Mesenchymal stem cell (in vitro differentiated cells and primary cell): Measurements from ENCODE around the gene MICAL2.

Experiments
- DNase-seq: peaks from one replicate; pipeline ENCODE4 v3.0.0-alpha.2; 2013
- H2AFZ ChIP-seq: one replicate; pipeline ENCODE4 v1.6.1; 2013; ENCODE audit warnings: low read depth, mild to moderate bottlenecking, control low read depth, inconsistent platforms, low read length, moderate library complexity
- H2AK5ac ChIP-seq: 2 replicates; pipeline ENCODE4 v1.6.1; 2013; ENCODE audit warnings: low read length, moderate library complexity, mild to moderate bottlenecking, inconsistent platforms; ENCODE audit not compliant: severe bottlenecking
- H2BK120ac ChIP-seq: one replicate; pipeline ENCODE4 v1.6.1; 2013; ENCODE audit warnings: low read depth, mild to moderate bottlenecking, inconsistent platforms, low read length, moderate library complexity
- H2BK12ac ChIP-seq, 2 experiments: one replicate each; pipeline ENCODE4 v1.6.1; 2013; ENCODE audit warnings: inconsistent platforms in 2 of 2, low read length in 2 of 2, mild to moderate bottlenecking in 2 of 2, moderate library complexity in 2 of 2, control low read depth in 1 of 2
- H2BK15ac ChIP-seq: one replicate; pipeline ENCODE4 v1.6.1; 2013; ENCODE audit warnings: mild to moderate bottlenecking, low read depth, inconsistent platforms; ENCODE audit not compliant: poor library complexity, severe bottlenecking
- H2BK5ac ChIP-seq: 2 replicates; pipeline ENCODE4 v1.6.1; 2013; ENCODE audit warnings: low read depth, mild to moderate bottlenecking, low read length, control low read depth, inconsistent platforms; ENCODE audit not compliant: poor library complexity, severe bottlenecking
- H3K14ac ChIP-seq, 2 experiments: one replicate each; pipeline ENCODE4 v1.6.1; 2013; ENCODE audit warnings: inconsistent platforms in 2 of 2, low read length in 2 of 2, control low read depth in 1 of 2, mild to moderate bottlenecking in 1 of 2, moderate library complexity in 1 of 2
- H3K18ac ChIP-seq, 2 experiments: one replicate each; pipeline ENCODE4 v1.6.1; 2013; ENCODE audit warnings: inconsistent platforms in 2 of 2, low read length in 2 of 2, control low read depth in 1 of 2, low read depth in 1 of 2, mild to moderate bottlenecking in 1 of 2
- H3K23ac ChIP-seq, 2 experiments: one replicate each; pipeline ENCODE4 v1.6.1; 2013; ENCODE audit warnings: inconsistent platforms in 2 of 2, low read length in 2 of 2, mild to moderate bottlenecking in 2 of 2, moderate library complexity in 2 of 2, control low read depth in 1 of 2
- H3K27ac ChIP-seq: 2 replicates; pipeline ENCODE4 v1.5.1; 2013; ENCODE audit warnings: mild to moderate bottlenecking, moderate library complexity, low read length, control low read depth, inconsistent platforms; ENCODE audit not compliant: poor library complexity, severe bottlenecking
- H3K27me3 ChIP-seq, 2 experiments: 2 replicates each; pipeline versions ENCODE4 v1.6.1 to v1.7.0; 2013; ENCODE audit warnings: low read length in 2 of 2, mild to moderate bottlenecking in 2 of 2, moderate library complexity in 2 of 2, control low read depth in 1 of 2, inconsistent platforms in 1 of 2; ENCODE audit not compliant: control insufficient read depth in 1 of 2, insufficient read depth in 1 of 2
- H3K36me3 ChIP-seq, 2 experiments: 2 replicates each; pipeline versions ENCODE4 v1.6.1 to v1.7.0; 2013; ENCODE audit warnings: low read length in 2 of 2, control low read depth in 1 of 2, inconsistent platforms in 1 of 2, low read depth in 1 of 2, mild to moderate bottlenecking in 1 of 2; ENCODE audit not compliant: insufficient read depth in 2 of 2, control insufficient read depth in 1 of 2
- H3K4ac ChIP-seq, 2 experiments: one replicate each; pipeline ENCODE4 v1.6.1; 2013; ENCODE audit warnings: inconsistent platforms in 2 of 2, low read length in 2 of 2, mild to moderate bottlenecking in 2 of 2, moderate library complexity in 2 of 2, control low read depth in 1 of 2, low read depth in 1 of 2
- H3K4me1 ChIP-seq: 2 replicates; pipeline ENCODE4 v1.6.1; 2013; ENCODE audit warnings: low read depth, low read length, control low read depth; ENCODE audit not compliant: control insufficient read depth, insufficient read depth
- H3K4me2 ChIP-seq: 2 replicates; pipeline ENCODE4 v1.6.1; 2013; ENCODE audit warnings: low read length, mild to moderate bottlenecking, inconsistent platforms; ENCODE audit not compliant: poor library complexity, severe bottlenecking
- H3K4me3 ChIP-seq, 2 experiments: 2 replicates each; pipeline versions ENCODE4 v1.5.1 to v1.7.0; 2013; ENCODE audit warnings: low read length in 2 of 2, mild to moderate bottlenecking in 2 of 2, control low read depth in 1 of 2, low read depth in 1 of 2; ENCODE audit not compliant: insufficient read depth in 1 of 2
- H3K79me1 ChIP-seq: replicated peaks from 2 replicates; pipeline ENCODE4 v1.6.1; 2013; ENCODE audit warnings: mild to moderate bottlenecking, control low read depth, low read length, inconsistent platforms; ENCODE audit not compliant: poor library complexity, severe bottlenecking
- H3K9ac ChIP-seq: 2 replicates; pipeline ENCODE4 v1.7.0; 2013; ENCODE audit warnings: mild to moderate bottlenecking, low read length, moderate library complexity
- H3K9me3 ChIP-seq: 2 replicates; pipeline ENCODE4 v1.7.0; 2013; ENCODE audit warnings: mild to moderate bottlenecking, low read length; ENCODE audit not compliant: control insufficient read depth
- H4K8ac ChIP-seq: one replicate; pipeline ENCODE4 v1.6.1; 2013; ENCODE audit warnings: inconsistent platforms, mild to moderate bottlenecking, low read length, moderate library complexity
- H4K91ac ChIP-seq: one replicate; pipeline ENCODE4 v1.6.1; 2013; ENCODE audit warnings: mild to moderate bottlenecking, low read length, inconsistent platforms
- WGBS: methylation state at CpG from one replicate; pipeline ENCODE4 v1.1.7; 2013; ENCODE audit warnings: mixed read lengths; 5-methylcytosine and 5-hydroxymethylcytosine counted together

The MICAL2 gene

DNA sequence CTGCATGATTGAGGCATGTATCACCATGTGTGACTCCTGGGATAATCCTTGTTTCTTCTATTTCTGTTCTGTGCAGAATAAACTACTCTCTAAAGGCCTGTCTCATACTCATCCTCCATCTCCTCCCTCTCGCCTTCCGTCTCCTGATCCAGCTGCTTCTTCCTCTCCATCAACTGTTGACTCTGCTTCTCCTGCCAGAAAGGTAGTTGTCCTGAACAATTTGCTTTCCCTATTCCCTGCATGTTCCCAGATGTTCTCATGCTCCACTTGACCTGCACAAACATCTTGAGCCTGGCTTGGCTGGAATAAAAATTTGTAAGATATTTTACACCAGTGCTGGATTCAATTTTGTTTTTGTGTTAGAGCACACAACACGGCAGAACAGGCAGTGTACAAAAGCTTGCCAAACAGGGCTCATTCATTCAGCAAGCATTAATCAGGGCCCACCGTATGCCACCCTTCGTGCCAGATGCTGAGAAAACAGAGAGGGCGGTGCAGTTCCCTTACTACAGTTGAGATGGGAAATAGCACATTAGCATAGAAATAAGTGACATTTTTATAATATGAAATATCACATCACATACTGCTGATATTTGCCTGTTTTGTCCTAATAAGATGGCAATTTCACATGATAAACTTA lies 133.6 kb downstream of the MICAL2 start:
- H4K91ac ChIP-seq: no peak overlapping the region
- no peak overlapping the region for H3K9ac ChIP-seq
- no peak overlapping the region for H3K23ac ChIP-seq
- H3K4me3 ChIP-seq: no peak overlapping the region
- no peak overlapping the region for H4K8ac ChIP-seq
- H3K27me3 ChIP-seq: no peaks in the 10 kb centered on the region
- no peak for DNase-seq
- H2AFZ ChIP-seq: no peak overlapping the region
- no peak overlapping the region for H3K4ac ChIP-seq
- H2BK12ac ChIP-seq: no peak overlapping the region
- 75% methylated on average over 5 of the region's 6 CpGs for WGBS
- peaks cover 20% of the 10 kb centered on the region for H3K79me1 ChIP-seq
- H2BK15ac ChIP-seq: no peak overlapping the region
- H3K4me1 ChIP-seq: peaks cover 10% of the 10 kb centered on the region
- no peak overlapping the region for H2BK5ac ChIP-seq
- no peak overlapping the region for H3K27ac ChIP-seq
- no peak overlapping the region for H2BK120ac ChIP-seq
- no peak overlapping the region for H2AK5ac ChIP-seq
- H3K36me3 ChIP-seq: peaks cover 31 to 65% of the 10 kb centered on the region in 2 experiments
- no peaks in the 10 kb centered on the region for H3K9me3 ChIP-seq
- H3K4me2 ChIP-seq: no peak overlapping the region
- no peak overlapping the region for H3K14ac ChIP-seq
- no peak overlapping the region for H3K18ac ChIP-seq

DNA sequence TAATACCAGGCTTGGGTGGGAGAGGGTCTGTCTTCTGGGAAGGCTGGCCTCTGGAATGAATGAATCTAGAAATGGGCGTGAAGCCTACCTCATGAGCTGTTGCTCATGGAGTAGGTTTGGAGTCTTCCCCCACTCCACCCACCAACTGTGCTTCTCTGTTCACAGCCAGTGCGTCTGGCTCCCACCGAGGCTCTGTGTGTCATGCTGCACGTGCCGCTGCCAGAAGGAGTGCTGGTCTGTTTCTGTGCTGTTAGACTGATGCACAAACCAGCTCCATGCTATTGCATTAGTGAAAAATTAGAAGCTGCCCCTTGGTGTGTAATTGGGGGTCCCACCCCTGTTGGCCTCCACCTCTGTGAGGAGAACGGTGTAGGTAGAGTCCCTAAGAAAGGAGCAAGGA lies 134.7 kb downstream of the MICAL2 start:
- Histone ChIP-seq H3K23ac (no peak overlapping the region), H2BK12ac (no peak overlapping the region), H3K79me1 (peaks cover 17% of the 10 kb centered on the region), H3K4me2 (no peak overlapping the region), H3K27ac (no peak overlapping the region), H3K9ac (no peak overlapping the region), H2BK15ac (no peak overlapping the region), H3K4me3 (no peak overlapping the region), H2BK5ac (no peak overlapping the region), H3K27me3 (no peaks in the 10 kb centered on the region), H2AFZ (no peak overlapping the region), H4K8ac (no peak overlapping the region), H3K14ac (no peak overlapping the region), H2BK120ac (no peak overlapping the region), H4K91ac (no peak overlapping the region), H3K4ac (no peak overlapping the region), H3K9me3 (no peaks in the 10 kb centered on the region), H3K36me3 (peaks cover 32 to 66% of the 10 kb centered on the region in 2 experiments), H3K4me1 (peaks cover 12% of the 10 kb centered on the region), H3K18ac (no peak overlapping the region), H2AK5ac (no peak overlapping the region)
- WGBS: 95% methylated on average over 6 of the region's 6 CpGs
- no peak for DNase-seq

DNA sequence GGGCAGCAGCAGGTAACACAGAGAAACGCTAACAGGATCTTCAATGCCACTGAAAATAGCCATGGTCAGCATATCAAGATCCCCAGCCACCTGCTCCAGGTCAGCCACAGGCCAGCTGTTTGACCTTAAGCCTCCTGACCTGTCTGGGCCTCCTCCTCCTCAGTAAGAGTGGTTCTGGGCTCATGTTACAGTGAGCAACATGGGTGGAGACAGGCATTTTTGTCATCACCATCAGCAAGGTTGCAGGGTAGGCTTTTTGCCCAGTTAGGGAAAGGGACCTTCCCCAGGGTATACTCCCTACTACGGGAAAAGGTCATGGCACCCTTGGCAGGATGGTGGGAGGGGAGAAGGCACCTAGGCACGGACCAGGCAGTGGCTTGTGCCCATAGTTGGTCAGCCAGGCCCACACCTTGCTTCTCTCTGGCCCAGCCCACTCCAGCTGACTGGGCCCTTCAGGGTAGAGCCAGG lies 135.2 kb downstream of the MICAL2 start:
- no peak overlapping the region for H2BK15ac ChIP-seq
- no peak overlapping the region for H3K9ac ChIP-seq
- H4K91ac ChIP-seq: no peak overlapping the region
- no peak overlapping the region for H2BK120ac ChIP-seq
- no peaks in the 10 kb centered on the region for H3K27me3 ChIP-seq
- no peak overlapping the region for H3K4me3 ChIP-seq
- H3K27ac ChIP-seq: no peak overlapping the region
- H3K23ac ChIP-seq: no peak overlapping the region
- H2BK12ac ChIP-seq: no peak overlapping the region
- H3K18ac ChIP-seq: no peak overlapping the region
- no peak overlapping the region for H3K14ac ChIP-seq
- H3K4ac ChIP-seq: no peak overlapping the region
- no peak overlapping the region for H2BK5ac ChIP-seq
- WGBS: 86% methylated on average over 2 of the region's 3 CpGs
- H3K79me1 ChIP-seq: peaks cover 14% of the 10 kb centered on the region
- H2AFZ ChIP-seq: no peak overlapping the region
- H3K4me1 ChIP-seq: peaks cover 12% of the 10 kb centered on the region
- no peak overlapping the region for H3K4me2 ChIP-seq
- H3K36me3 ChIP-seq: peaks cover 30 to 66% of the 10 kb centered on the region in 2 experiments
- no peak overlapping the region for H4K8ac ChIP-seq
- H2AK5ac ChIP-seq: no peak overlapping the region
- H3K9me3 ChIP-seq: no peaks in the 10 kb centered on the region
- DNase-seq: no peak

DNA sequence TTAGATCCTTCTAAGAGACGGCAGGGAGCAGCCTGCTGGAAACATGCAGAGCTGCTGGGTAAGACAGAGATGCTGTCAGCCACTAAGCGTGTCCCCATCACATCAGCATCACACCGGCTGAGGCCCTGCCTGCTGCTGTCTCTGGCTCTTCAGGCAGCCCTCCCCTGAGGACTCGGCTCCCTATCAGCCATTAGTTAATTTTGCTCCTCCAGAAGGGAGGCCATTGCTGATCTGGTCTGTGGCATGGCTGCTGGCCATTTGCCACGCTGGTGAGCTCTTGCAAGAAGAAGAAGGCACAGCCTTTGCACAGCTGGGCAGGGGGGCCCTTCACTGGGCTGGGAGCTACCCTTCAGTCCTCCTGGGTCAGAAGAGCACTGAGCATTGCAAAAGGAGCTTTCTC lies 135.8 kb downstream of the MICAL2 start:
- Histone ChIP-seq H2BK12ac (no peak overlapping the region), H3K18ac (no peak overlapping the region), H3K79me1 (peaks cover 11% of the 10 kb centered on the region), H2BK5ac (no peak overlapping the region), H3K9me3 (no peaks in the 10 kb centered on the region), H2AK5ac (no peak overlapping the region), H3K4me1 (peaks cover 12% of the 10 kb centered on the region), H4K91ac (no peak overlapping the region), H3K27ac (no peak overlapping the region), H3K36me3 (peaks cover 24 to 61% of the 10 kb centered on the region in 2 experiments), H2AFZ (no peak overlapping the region), H2BK15ac (no peak overlapping the region), H3K4me2 (no peak overlapping the region), H2BK120ac (no peak overlapping the region), H4K8ac (peak overlapping the region; percentile 27), H3K23ac (no peak overlapping the region), H3K14ac (no peak overlapping the region), H3K27me3 (no peaks in the 10 kb centered on the region), H3K4ac (no peak overlapping the region), H3K4me3 (no peak overlapping the region), H3K9ac (no peak overlapping the region)
- 97% methylated on average over 5 of the region's 5 CpGs for WGBS
- no peak for DNase-seq
